HEK293T (cell line): Measurements from ENCODE around the gene VAT1.

Source experiments
- CTCF ChIA-PET: fragments of 350-600 bp; formaldehyde crosslinking; extraction: SDS; loops from one replicate; lab custom pipeline; 2021; ENCODE audit warnings: antibody characterized with exemption, inconsistent platforms; lab: Yijun Ruan, JAX
- POLR2A ChIA-PET: fragments of 350-600 bp; formaldehyde crosslinking; extraction: SDS; loops from one replicate; lab custom pipeline; 2020; ENCODE audit warnings: antibody characterized with exemption, inconsistent platforms; lab: Yijun Ruan, JAX
- DNase-seq: peaks from one replicate; pipeline ENCODE4 v3.0.0; 2012; ENCODE audit warnings: mixed read lengths; ENCODE audit errors: extremely low spot score
- ARNT ChIP-seq: fragments of 450-650 bp; IDR thresholded peaks from 2 replicates; pipeline ENCODE4 v1.6.1; 2017; ENCODE audit warnings: mild to moderate bottlenecking
- BHLHE40 ChIP-seq: fragments of 450-650 bp; IDR thresholded peaks from 2 replicates; pipeline ENCODE4 v1.6.1; 2016; ENCODE audit warnings: mild to moderate bottlenecking, moderate library complexity, borderline replicate concordance
- CTBP1 ChIP-seq: fragments of 450-650 bp; IDR thresholded peaks from 2 replicates; pipeline ENCODE4 v1.6.1; 2016; ENCODE audit warnings: borderline replicate concordance
- ELF4 ChIP-seq: fragments of 450-650 bp; IDR thresholded peaks from 2 replicates; pipeline ENCODE4 v1.6.1; 2017; ENCODE audit warnings: antibody characterized with exemption
- FOXA1 ChIP-seq: fragments of 450-650 bp; IDR thresholded peaks from 2 replicates; pipeline ENCODE4 v1.6.1; 2016; ENCODE audit warnings: mild to moderate bottlenecking
- FOXK2 ChIP-seq: fragments of 450-650 bp; IDR thresholded peaks from 2 replicates; pipeline ENCODE4 v1.6.1; 2016; ENCODE audit warnings: mild to moderate bottlenecking
- FOXM1 ChIP-seq: fragments of 450-650 bp; IDR thresholded peaks from 2 replicates; pipeline ENCODE4 v1.6.1; 2017; ENCODE audit warnings: mild to moderate bottlenecking, borderline replicate concordance
- HDGF ChIP-seq: fragments of 450-650 bp; IDR thresholded peaks from 2 replicates; pipeline ENCODE4 v1.6.1; 2017; ENCODE audit warnings: antibody characterized with exemption, borderline replicate concordance
- L3MBTL2 ChIP-seq: fragments of 450-650 bp; conservative IDR thresholded peaks from 2 replicates; pipeline ENCODE4 v1.6.1; 2016; ENCODE audit warnings: mild to moderate bottlenecking
- LEF1 ChIP-seq: fragments of 450-650 bp; IDR thresholded peaks from 2 replicates; pipeline ENCODE4 v1.6.1; 2017; ENCODE audit warnings: mild to moderate bottlenecking, borderline replicate concordance
- NFRKB ChIP-seq: fragments of 450-650 bp; IDR thresholded peaks from 2 replicates; pipeline ENCODE4 v1.6.1; 2016; ENCODE audit warnings: mild to moderate bottlenecking, moderate library complexity
- PKNOX1 ChIP-seq: fragments of 450-650 bp; IDR thresholded peaks from 2 replicates; pipeline ENCODE4 v1.6.1; 2016
- SP1 ChIP-seq: fragments of 450-650 bp; IDR thresholded peaks from 2 replicates; pipeline ENCODE4 v1.6.1; 2017
- SUZ12 ChIP-seq: fragments of 450-650 bp; IDR thresholded peaks from 2 replicates; pipeline ENCODE4 v1.6.1; 2016; ENCODE audit warnings: mild to moderate bottlenecking
- TARDBP ChIP-seq: fragments of 450-650 bp; IDR thresholded peaks from 2 replicates; pipeline ENCODE4 v1.6.1; 2016
- ZNF384 ChIP-seq: fragments of 450-650 bp; IDR thresholded peaks from 2 replicates; pipeline ENCODE4 v1.6.1; 2016

The VAT1 gene

GRCh38 chr17:43042025-43042628, 19.9 kb upstream of the VAT1 start:
- ChIA-PET POLR2A (no interaction called here), CTCF (interaction anchor here (0.8 kb wide), 1 partner anchor 12 kb away, joined by 3 read pairs; no protein-coding TSS in a partner anchor)
- DNase-seq: no peak
- no peak for TF ChIP-seq PKNOX1
- TF ChIP-seq FOXA1: no peak
- no peak for TF ChIP-seq FOXK2
- TF ChIP-seq ARNT: no peak
- TF ChIP-seq TARDBP: no peak
- no peak for TF ChIP-seq CTBP1
- no peak for TF ChIP-seq L3MBTL2
- no peak for TF ChIP-seq SUZ12
- TF ChIP-seq NFRKB: no peak
- no peak for TF ChIP-seq ELF4
- TF ChIP-seq BHLHE40: no peak
- TF ChIP-seq LEF1: no peak

GRCh38 chr17:43040655-43041054, 18.5 kb upstream of the VAT1 start:
- no peak for TF ChIP-seq BHLHE40
- CTCF ChIA-PET: no interaction called here
- no peak for DNase-seq
- POLR2A ChIA-PET: no interaction called here

- no peak for DNase-seq
- ChIA-PET CTCF (no interaction called here), POLR2A (no interaction called here)
- TF ChIP-seq SP1 (no peak), SUZ12 (no peak), L3MBTL2 (no peak), ARNT (no peak)
Observed at GRCh38 chr17:43039646-43040045, 17.5 kb upstream of the VAT1 start.

GRCh38 chr17:43034894-43035293, 12.7 kb upstream of the VAT1 start:
- DNase-seq: no peak
- TF ChIP-seq TARDBP: no peak
- no peak for TF ChIP-seq LEF1
- no peak for TF ChIP-seq ARNT
- TF ChIP-seq BHLHE40: no peak
- TF ChIP-seq ELF4: no peak
- no peak for TF ChIP-seq FOXA1
- TF ChIP-seq ZNF384: no peak
- no peak for TF ChIP-seq PKNOX1
- TF ChIP-seq SP1: no peak
- TF ChIP-seq SUZ12: no peak
- no peak for TF ChIP-seq HDGF
- TF ChIP-seq L3MBTL2: no peak
- TF ChIP-seq FOXK2: no peak
- TF ChIP-seq CTBP1: no peak
- TF ChIP-seq FOXM1: no peak
- TF ChIP-seq NFRKB: no peak
- ChIA-PET CTCF (interaction anchor here (0.6 kb wide), 1 partner anchor 98 kb away, joined by 3 read pairs; no protein-coding TSS in a partner anchor), POLR2A (interaction anchor here (2.7 kb wide), 1 partner anchor 10 kb away, joined by 10 read pairs; the partner anchor contains the start of gene RND2)

- no peak for TF ChIP-seq BHLHE40
- ChIA-PET CTCF (interaction anchor here (0.6 kb wide), 1 partner anchor 98 kb away, joined by 3 read pairs; no protein-coding TSS in a partner anchor), POLR2A (interaction anchor here (2.7 kb wide), 1 partner anchor 10 kb away, joined by 10 read pairs; the partner anchor contains the start of gene RND2)
- no peak for DNase-seq
Observed at GRCh38 chr17:43033948-43034881, 12.0 kb upstream of the VAT1 start.

GRCh38 chr17:43031666-43032065, 9.5 kb upstream of the VAT1 start:
- CTCF ChIA-PET: no interaction called here
- no peak for DNase-seq
- TF ChIP-seq CTBP1: no peak
- no peak for TF ChIP-seq ARNT
- TF ChIP-seq PKNOX1: no peak
- TF ChIP-seq HDGF: no peak
- no peak for TF ChIP-seq NFRKB
- no peak for TF ChIP-seq LEF1
- TF ChIP-seq TARDBP: no peak
- no peak for TF ChIP-seq SUZ12
- no peak for TF ChIP-seq BHLHE40
- TF ChIP-seq L3MBTL2: no peak
- no peak for TF ChIP-seq FOXK2
- no peak for TF ChIP-seq ELF4
- TF ChIP-seq SP1: no peak
- no peak for TF ChIP-seq FOXA1
- POLR2A ChIA-PET: no interaction called here
